OCI-LY3 (cell line): ENCODE data around the gene ARL10.
A peak's percentile ranks its signal among the peaks of the same experiment; 100 is the strongest.

Experiments used
- H2AFZ ChIP-seq: fragments of 200-600, 300-600 bp; shearing (Covaris generic); 2 replicates; pipeline ENCODE4 v1.6.0; 2014; ENCODE audit warnings: antibody characterized with exemption, low read depth, low read length
- H3K27ac ChIP-seq: fragments of 200-600, 300-600 bp; sonication (generic); 2 replicates; pipeline ENCODE4 v1.5.1; 2014; ENCODE audit warnings: mild to moderate bottlenecking, low read length, moderate library complexity, mixed read lengths
- H3K27me3 ChIP-seq: fragments of 200-600, 300-600 bp; sonication (generic); 2 replicates; pipeline ENCODE4 v1.6.1; 2014; ENCODE audit warnings: low read depth, low read length, mixed read lengths
- H3K36me3 ChIP-seq: fragments of 200-600, 300-600 bp; sonication (generic); replicated peaks from 2 replicates; pipeline ENCODE3; 2014; ENCODE audit warnings: low read depth, low read length, mixed read lengths
- H3K4me1 ChIP-seq: fragments of 300-600, 200-600 bp; sonication (generic); 2 replicates; pipeline ENCODE4 v1.6.1; 2014; ENCODE audit warnings: low read length, mixed read lengths
- H3K4me2 ChIP-seq: fragments of 200-600, 300-600 bp; sonication (generic); 2 replicates; pipeline ENCODE4 v1.6.1; 2014; ENCODE audit warnings: low read length, mixed read lengths
- H3K4me3 ChIP-seq: fragments of 300-600, 200-600 bp; sonication (generic); 2 replicates; pipeline ENCODE4 v1.5.1; 2014; ENCODE audit warnings: antibody characterized with exemption, mild to moderate bottlenecking, low read length, moderate library complexity
- H3K79me2 ChIP-seq: fragments of 300-600, 200-600 bp; shearing (Covaris generic); 2 replicates; pipeline ENCODE4 v1.6.1; 2014; ENCODE audit warnings: mild to moderate bottlenecking, low read length, mixed read lengths
- H3K9ac ChIP-seq: fragments of 300-600, 200-600 bp; shearing (Covaris generic); 2 replicates; pipeline ENCODE4 v1.6.0; 2014; ENCODE audit warnings: mild to moderate bottlenecking, low read length, moderate library complexity
- H3K9me3 ChIP-seq: fragments of 200-600, 300-600 bp; shearing (Covaris generic); 2 replicates; pipeline ENCODE4 v1.6.1; 2014; ENCODE audit warnings: low read length, mixed read lengths; ENCODE audit not compliant: insufficient read depth
- H4K20me1 ChIP-seq: fragments of 200-600, 300-600 bp; sonication (generic); 2 replicates; pipeline ENCODE4 v1.6.1; 2016; ENCODE audit warnings: low read length, mixed read lengths; ENCODE audit not compliant: insufficient read depth
- EZH2phosphoT487 ChIP-seq: fragments of 200-600 bp; shearing (Covaris generic); IDR thresholded peaks from 2 replicates; pipeline ENCODE4 v1.6.1; 2018; ENCODE audit warnings: antibody characterized with exemption, mixed run types, low read depth
- TF ChIP-seq, protein P1 (sequence below): fragments of 200-600, 300-600 bp; sonication (generic); IDR thresholded peaks from 2 replicates; pipeline ENCODE4 v1.5.1; 2014; ENCODE audit warnings: antibody characterized with exemption, low read length, low read depth

Gene ARL10

DNA sequence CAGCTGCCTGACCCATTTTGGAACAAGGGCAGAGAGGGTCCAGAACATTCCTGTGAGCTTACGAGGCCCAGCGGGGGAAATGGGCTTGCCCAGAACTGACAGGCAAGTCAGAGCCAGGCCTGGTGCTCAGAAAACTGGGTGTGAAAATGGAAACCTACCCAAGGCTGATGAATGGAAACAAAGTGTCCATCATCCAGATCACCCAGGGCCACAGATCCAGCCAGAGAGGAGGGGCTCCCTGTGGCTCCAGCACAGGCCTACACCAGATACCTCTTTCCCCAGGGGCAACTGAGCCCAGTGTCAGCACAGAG, 47.9 kb downstream of the ARL10 start:
- H4K20me1 ChIP-seq, result no peaks in the 10 kb centered on the region
- peaks cover 6% of the 10 kb centered on the region for H3K79me2 ChIP-seq
- TF ChIP-seq, protein P1, sequence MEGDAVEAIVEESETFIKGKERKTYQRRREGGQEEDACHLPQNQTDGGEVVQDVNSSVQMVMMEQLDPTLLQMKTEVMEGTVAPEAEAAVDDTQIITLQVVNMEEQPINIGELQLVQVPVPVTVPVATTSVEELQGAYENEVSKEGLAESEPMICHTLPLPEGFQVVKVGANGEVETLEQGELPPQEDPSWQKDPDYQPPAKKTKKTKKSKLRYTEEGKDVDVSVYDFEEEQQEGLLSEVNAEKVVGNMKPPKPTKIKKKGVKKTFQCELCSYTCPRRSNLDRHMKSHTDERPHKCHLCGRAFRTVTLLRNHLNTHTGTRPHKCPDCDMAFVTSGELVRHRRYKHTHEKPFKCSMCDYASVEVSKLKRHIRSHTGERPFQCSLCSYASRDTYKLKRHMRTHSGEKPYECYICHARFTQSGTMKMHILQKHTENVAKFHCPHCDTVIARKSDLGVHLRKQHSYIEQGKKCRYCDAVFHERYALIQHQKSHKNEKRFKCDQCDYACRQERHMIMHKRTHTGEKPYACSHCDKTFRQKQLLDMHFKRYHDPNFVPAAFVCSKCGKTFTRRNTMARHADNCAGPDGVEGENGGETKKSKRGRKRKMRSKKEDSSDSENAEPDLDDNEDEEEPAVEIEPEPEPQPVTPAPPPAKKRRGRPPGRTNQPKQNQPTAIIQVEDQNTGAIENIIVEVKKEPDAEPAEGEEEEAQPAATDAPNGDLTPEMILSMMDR, result no peak
- no peak for TF ChIP-seq EZH2phosphoT487
- no peak overlapping the region for H3K4me3 ChIP-seq
- H3K27me3 ChIP-seq, result no peaks in the 10 kb centered on the region
- H3K36me3 ChIP-seq, result no peaks in the 10 kb centered on the region
- no peaks in the 10 kb centered on the region for H3K9me3 ChIP-seq
- no peak overlapping the region for H2AFZ ChIP-seq
- H3K4me2 ChIP-seq, result no peak overlapping the region
- peaks cover 15% of the 10 kb centered on the region for H3K4me1 ChIP-seq
- no peak overlapping the region for H3K27ac ChIP-seq
- H3K9ac ChIP-seq, result no peak overlapping the region

DNA sequence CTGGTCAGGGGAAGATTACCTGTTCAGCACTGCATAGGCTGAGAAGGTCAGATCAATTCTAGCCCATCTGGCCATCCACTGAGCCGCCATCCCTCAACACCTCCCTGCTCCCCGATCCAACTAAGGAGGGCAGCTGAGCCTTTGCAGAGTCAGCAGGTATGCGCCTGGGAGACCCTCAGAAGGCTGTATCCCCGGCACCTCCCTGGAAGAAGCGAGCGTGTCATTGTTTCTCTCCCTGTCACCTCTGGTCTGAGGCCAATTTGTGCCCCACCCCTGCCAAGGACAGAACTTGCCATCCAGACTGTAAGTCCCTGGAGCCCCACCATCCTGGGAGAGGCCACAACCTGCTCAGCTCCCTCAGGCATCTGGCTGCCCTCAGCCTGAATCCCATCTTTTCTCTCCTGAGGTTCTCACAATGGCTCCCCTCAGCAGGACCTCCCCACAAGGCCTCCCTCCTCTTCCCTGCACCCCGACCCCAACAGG, 48.5 kb downstream of the ARL10 start:
- H3K4me3 ChIP-seq, result no peak overlapping the region
- H2AFZ ChIP-seq, result no peak overlapping the region
- no peaks in the 10 kb centered on the region for H3K27me3 ChIP-seq
- H3K79me2 ChIP-seq, result peaks cover 6% of the 10 kb centered on the region
- H3K27ac ChIP-seq, result no peak overlapping the region
- no peak for TF ChIP-seq EZH2phosphoT487
- TF ChIP-seq, protein P1, result no peak
- no peaks in the 10 kb centered on the region for H3K9me3 ChIP-seq
- H3K36me3 ChIP-seq, result no peaks in the 10 kb centered on the region
- H4K20me1 ChIP-seq, result no peaks in the 10 kb centered on the region
- peaks cover 15% of the 10 kb centered on the region for H3K4me1 ChIP-seq
- H3K9ac ChIP-seq, result no peak overlapping the region
- no peak overlapping the region for H3K4me2 ChIP-seq

DNA sequence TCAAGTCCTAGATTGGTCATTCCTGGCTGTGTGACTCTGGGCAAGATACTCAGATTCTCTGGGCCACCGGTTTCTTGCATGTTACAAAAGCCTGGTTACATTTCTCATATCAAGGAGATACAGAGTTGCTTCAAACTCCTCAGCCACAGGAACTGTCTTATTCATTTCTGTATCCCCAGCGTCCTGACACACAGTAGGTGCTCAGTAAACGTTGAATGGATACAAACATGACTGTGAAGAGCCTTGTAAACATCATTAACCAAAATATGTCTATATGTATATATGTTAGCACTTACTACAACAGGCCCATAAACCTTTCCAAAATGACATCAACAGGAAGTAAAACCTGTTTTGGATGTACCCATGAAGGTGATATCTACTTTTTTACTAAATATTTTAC, 49.4 kb downstream of the ARL10 start:
- Histone ChIP-seq H4K20me1 (no peaks in the 10 kb centered on the region), H3K36me3 (no peaks in the 10 kb centered on the region), H3K9ac (no peak overlapping the region), H3K27ac (no peak overlapping the region), H3K27me3 (no peaks in the 10 kb centered on the region), H3K4me1 (peaks cover 15% of the 10 kb centered on the region), H3K79me2 (peaks cover 6% of the 10 kb centered on the region), H3K4me3 (no peak overlapping the region), H2AFZ (no peak overlapping the region), H3K9me3 (no peaks in the 10 kb centered on the region), H3K4me2 (no peak overlapping the region)
- TF ChIP-seq EZH2phosphoT487, result no peak
- TF ChIP-seq, protein P1, result no peak

DNA sequence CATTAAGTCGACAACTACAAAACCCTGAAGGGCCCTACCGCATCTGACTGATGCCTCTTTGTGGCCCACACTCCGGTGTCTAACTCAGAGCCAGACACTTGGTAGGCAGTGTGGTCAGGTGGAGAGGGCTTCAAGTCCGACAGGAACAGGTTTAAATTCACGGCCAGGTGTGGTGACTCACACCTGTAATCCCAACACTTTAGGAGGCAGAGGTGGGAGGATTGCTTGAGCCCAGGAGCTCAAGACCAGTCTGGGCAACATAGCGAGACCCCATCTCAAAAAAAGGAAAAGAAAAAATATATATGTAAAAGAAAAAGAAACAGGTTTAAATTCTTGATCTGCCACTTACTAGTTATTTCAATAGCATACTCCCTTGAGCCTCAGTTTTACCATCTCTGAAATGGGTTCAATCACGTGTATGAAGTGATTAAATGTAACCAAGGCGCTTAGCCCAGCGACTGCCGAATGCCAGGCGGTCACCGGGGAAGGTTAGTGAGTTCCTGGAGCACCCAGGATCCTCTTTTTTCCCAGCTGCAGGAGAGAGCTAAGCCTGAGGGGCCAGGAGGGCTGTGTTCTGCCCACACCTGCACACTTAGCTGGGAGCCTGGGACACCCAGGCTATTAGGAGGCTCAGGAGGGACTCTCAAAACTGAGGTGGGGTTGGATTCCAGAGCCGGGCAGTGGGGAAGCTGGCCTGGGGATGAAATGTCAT, 50.1 kb downstream of the ARL10 start:
- peak overlapping the region; percentile 89 for H3K4me2 ChIP-seq
- H2AFZ ChIP-seq, result peak overlapping the region; percentile 89; the same call in 1 of the 2 replicates
- 0 out of 2 replicates have a peak, but pooled peaks cover 4% of the 10 kb centered on the region for H3K9me3 ChIP-seq
- no peaks in the 10 kb centered on the region for H3K36me3 ChIP-seq
- peaks cover 2% of the 10 kb centered on the region; the same call in 1 of the 2 replicates for H3K27me3 ChIP-seq
- peaks cover 6% of the 10 kb centered on the region for H3K79me2 ChIP-seq
- no peak overlapping the region for H3K27ac ChIP-seq
- peak overlapping the region; percentile 90 for H3K9ac ChIP-seq
- no peaks in the 10 kb centered on the region for H4K20me1 ChIP-seq
- H3K4me1 ChIP-seq, result peaks cover 15% of the 10 kb centered on the region
- H3K4me3 ChIP-seq, result peak overlapping the region; percentile 96
- no peak for TF ChIP-seq EZH2phosphoT487
- TF ChIP-seq, protein P1, result no peak
